GM12891 (cell line): ENCODE measurements around the gene MMP24. TPM values are rescaled to one million over a fixed set of nuclear protein-coding genes. Genes with fewer than 3 reads are reported as not detected.
"Not testable (repeated sequence)": the region's sequence is repeated elsewhere in the genome, so short reads cannot be mapped to it uniquely, and the experiment has no call there.

Experiments
- DNase-seq: peaks from one replicate; pipeline ENCODE4 v3.0.0; 2011; ENCODE audit warnings: low spot score; ENCODE audit not compliant: insufficient read length
- FAIRE-seq: peaks from 2 replicates; lab custom pipeline; 2011; peaks lifted over from hg19 to GRCh38; lab: Jason Lieb, UNC
- PAX5 ChIP-seq: IDR thresholded peaks from 2 replicates; pipeline ENCODE4 v1.6.1; 2011; ENCODE audit warnings: low read length, moderate library complexity, mild to moderate bottlenecking; ENCODE audit not compliant: insufficient read depth, severe bottlenecking
- POLR2A ChIP-seq: IDR thresholded peaks from 2 replicates; pipeline ENCODE4 v1.6.1; 2011; ENCODE audit warnings: low read depth, low read length, control low read depth
- POLR2AphosphoS5 ChIP-seq: IDR thresholded peaks from 2 replicates; pipeline ENCODE4 v1.6.1; 2011; ENCODE audit warnings: low read depth, low read length, control low read depth
- POU2F2 ChIP-seq: IDR thresholded peaks from 2 replicates; pipeline ENCODE4 v1.6.1; 2011; ENCODE audit warnings: low read depth, mild to moderate bottlenecking, control low read depth, low read length, moderate library complexity
- SPI1 ChIP-seq: IDR thresholded peaks from 2 replicates; pipeline ENCODE4 v1.6.1; 2011; ENCODE audit warnings: low read depth, low read length, control low read depth
- TAF1 ChIP-seq: IDR thresholded peaks from 2 replicates; pipeline ENCODE4 v1.6.1; 2011; ENCODE audit warnings: low read depth, low read length, control low read depth
- polyA plus RNA-seq: library from polyadenylated mRNA; unstranded; fragments of >200 nt; gene quantifications from one replicate; pipeline ENCODE4 v1.2.1, GENCODE V29; 2012; ENCODE audit warnings: low read depth, missing spikeins, inconsistent platforms; ENCODE audit not compliant: missing spikeins

Gene MMP24
- polyA plus RNA-seq, result 0.17 TPM

DNA sequence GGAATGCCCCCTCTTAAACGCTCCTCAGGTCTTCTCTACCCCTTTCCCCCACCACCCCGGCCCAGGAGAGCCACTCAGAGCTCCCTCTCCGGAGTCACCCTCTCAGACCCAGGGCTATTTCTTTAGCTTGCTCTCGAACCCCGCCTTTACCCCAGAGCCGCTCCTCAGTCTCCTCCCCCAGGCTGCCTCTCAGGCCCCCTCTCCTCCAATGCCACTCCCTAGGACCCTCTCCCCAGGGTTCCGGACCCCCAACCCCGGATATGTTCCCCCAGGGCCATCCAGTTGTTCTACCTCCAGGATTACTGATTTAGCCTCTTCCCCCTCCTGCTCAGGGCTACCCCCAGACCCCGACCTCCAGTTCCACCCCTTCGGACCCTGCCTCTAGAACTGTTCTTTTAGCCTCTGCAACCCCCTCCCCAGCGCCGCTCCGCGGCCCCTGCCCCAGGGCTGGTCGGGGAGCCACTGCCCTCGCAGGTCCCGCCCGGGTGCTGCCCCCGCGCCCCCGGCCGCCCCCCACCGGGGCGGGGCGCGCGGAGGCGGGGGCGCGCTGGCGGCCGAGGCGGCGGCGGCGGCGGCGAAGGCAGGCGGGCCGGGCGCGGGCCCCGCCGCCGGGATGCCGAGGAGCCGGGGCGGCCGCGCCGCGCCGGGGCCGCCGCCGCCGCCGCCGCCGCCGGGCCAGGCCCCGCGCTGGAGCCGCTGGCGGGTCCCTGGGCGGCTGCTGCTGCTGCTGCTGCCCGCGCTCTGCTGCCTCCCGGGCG is at the start of gene MMP24:
Gene MMP24, plus strand, starts transcription at position 565 of the 758 bp plus-strand sequence. Its CDS starts 49 bp downstream, at position 614.
- FAIRE-seq, result no peak
- no peak for TF ChIP-seq SPI1
- no peak for DNase-seq

DNA sequence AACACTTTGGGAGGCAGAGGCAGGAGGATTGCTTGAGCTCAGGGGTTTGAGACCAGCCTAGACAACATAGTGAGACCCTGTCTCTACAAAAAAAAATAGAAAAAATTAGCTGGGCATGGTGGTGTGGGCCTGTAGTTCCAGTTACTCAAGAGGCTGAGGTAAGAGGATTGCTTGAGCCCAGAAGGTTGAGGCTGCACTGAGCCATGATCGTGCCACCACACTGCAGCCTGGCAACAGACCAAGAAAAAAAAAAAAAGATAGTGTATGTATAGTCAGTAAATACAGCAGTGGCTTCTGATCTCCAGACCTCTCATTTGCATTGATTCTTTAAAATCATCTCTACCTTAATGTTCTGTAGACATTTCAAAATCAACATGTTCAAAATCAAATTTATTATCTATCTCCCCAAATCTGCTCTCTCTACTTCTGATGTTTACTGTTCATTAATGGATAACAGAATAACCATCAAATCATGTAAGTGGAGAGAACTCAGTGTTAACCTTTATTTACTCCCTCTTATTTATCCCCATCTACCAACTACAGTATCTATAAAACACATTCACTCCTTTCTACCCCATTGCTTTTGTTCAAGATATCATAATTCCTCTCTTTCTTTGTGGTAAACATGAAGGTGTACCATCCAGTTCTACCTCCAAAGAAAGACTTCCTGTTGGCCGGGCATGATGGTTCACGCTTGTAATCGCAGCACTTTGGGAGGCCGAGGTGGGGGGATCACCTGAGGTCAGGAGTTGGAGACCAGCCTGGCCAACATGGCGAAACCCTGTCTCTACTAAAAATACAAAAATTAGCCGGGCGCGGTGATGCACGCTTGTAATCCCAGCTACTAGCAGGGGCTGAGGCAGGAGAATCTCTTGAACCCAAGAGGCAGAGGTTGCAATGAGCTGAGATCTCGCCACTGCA is 46.9 kb upstream of the MMP24 start:
- TF ChIP-seq POLR2A, result no peak
- TF ChIP-seq PAX5, result no peak
- no peak for TF ChIP-seq POLR2AphosphoS5
- TF ChIP-seq TAF1, result no peak
- FAIRE-seq (no peak), DNase-seq (no peak)

DNA sequence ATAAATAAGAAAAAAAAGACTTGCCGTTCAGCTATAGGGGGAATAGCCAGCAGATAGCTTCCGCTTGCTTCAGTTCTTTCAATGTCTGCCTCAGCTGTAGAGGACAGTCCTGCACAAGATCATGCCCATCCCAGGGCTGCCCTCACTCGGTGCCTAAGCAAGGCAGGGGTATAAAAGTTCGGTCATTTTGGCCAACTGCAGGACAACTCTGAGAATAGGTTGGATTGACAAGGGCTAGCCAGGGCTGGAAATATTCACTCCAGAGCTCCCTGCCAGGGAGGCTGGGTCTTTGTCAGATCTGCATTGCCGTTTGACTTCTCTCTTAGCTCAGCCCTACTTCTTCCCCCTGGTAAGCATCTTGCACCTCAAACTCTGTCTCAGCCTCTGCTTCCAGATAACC is 46.2 kb upstream of the MMP24 start:
- no peak for FAIRE-seq
- no peak for TF ChIP-seq SPI1
- TF ChIP-seq POLR2A, result no peak
- no peak for TF ChIP-seq TAF1
- no peak for TF ChIP-seq POLR2AphosphoS5
- no peak for TF ChIP-seq PAX5
- no peak for TF ChIP-seq POU2F2
- no peak for DNase-seq

DNA sequence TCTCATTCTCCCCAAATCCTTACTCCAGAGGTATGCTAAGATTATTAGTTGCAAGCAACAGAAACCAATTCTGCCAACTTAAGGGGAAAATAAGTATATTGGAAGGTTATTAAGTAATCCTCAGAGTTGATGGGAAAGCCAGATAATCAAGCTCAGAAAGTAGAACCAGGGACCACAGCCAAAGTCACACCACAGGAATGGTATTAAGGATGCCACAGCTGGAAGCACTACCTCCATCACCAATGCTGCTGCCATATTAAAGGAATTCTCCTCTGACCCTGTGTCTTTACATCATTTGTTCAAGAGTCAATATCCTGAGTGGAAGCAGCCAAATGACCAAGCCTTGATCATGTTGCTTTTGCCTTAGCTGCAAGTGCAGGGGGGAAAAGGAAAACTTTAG is 44.8 kb upstream of the MMP24 start:
- no peak for FAIRE-seq
- no peak for DNase-seq
- no peak for TF ChIP-seq SPI1
- no peak for TF ChIP-seq POLR2AphosphoS5
- no peak for TF ChIP-seq PAX5
- no peak for TF ChIP-seq POU2F2
- TF ChIP-seq TAF1, result no peak
- no peak for TF ChIP-seq POLR2A

DNA sequence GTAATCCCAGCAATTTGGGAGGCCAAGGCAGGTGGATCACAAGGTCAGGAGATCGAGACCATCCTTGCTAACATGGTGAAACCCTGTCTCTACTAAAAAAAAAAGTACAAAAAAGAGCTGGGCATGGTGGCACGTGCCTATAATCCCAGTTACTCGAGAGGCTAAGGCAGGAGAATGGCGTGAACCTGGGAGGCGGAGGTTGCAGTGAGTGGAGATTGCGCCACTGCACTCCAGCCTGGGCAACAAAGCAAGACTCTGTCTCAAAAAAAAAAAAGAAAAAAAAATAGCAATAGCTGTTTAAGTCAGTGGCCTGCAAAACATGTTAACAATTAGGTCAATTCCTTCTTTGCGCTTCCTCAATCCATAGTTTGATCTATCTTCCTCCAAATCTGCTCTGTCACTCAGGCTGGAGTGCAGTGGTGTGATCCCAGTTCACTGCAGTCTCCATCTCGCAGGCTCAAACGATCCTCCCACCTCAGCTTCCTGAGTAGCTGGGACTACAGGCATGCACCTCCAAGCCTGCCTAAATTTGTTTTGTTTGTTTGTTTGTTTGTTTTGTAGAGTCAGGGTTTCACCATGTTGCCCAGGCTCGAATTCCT is 39.7 kb upstream of the MMP24 start:
- not testable (repeated sequence) for FAIRE-seq, DNase-seq

DNA sequence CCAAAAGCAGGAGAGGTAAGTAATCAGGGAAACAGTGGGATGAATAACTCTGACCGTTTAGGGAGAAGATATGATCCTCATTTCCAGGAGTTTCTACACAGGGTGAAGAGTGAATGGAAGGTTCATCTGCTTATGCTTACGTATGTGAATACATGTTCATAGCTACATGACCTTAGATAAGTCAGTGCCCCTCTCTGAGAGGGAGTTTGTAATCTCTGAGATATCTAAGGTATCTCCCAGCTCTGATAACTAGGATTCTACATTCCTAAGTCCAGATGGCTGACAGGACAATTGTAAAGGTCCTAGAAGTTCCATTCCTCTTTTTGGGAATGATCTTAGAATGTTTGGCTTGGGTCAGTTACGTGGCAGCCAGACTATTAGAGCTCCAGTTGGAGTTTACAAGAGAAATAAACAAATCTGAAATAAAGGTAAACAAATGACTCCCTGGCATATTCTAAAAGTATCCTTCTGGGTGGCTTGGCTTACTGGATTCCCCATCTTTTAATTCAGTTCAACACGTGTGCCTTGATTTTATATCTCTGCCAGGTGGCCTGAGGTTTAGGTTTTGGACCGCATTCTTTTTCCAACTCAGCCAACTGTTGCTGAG is 38.8 kb upstream of the MMP24 start:
- no peak for FAIRE-seq
- DNase-seq, result no peak
- TF ChIP-seq POU2F2 (no peak), PAX5 (no peak), TAF1 (no peak), SPI1 (no peak), POLR2AphosphoS5 (no peak), POLR2A (no peak)

DNA sequence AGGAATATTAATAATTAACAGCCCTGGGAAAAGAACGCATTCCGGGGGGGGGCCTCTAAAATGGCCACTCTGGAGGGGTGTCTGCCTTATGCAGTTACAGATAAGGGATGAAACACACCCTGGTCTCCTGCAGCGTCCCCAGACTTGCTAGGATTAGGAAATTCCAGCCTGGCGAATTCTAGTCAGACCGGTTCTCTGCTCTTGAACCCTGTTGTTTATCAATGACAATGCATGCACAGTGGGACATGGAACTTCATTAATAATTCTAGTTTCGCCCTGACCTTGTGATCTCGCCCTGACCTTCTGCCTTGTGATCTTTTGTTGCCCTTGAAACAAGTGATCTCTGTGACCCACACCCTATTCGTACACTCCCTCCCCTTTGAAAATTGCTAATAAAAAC is 37.3 kb upstream of the MMP24 start:
- DNase-seq, FAIRE-seq: not testable (repeated sequence)

DNA sequence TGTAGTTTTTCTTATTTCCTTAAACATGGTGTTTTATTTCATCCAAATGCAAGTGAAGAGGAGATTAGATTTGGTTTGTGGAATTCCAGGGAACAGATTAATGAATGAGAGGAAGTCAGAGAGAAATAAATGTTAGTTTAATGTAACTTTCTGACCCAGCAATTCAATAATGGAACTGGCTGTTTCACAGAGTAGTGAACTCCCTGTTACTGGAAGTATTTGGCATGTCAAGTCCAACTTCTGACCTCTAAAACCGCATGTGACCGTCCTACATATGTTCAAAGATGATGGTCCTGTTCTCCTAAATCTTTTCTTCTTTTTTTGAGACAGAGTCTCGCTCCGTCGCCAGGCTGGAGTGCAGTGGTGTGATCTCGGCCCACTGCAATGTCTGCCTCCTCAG is 35.9 kb upstream of the MMP24 start:
- FAIRE-seq (no peak), DNase-seq (no peak)
- no peak for TF ChIP-seq POLR2AphosphoS5
- TF ChIP-seq POU2F2, result no peak
- TF ChIP-seq POLR2A, result no peak
- TF ChIP-seq SPI1, result no peak
- TF ChIP-seq PAX5, result no peak

DNA sequence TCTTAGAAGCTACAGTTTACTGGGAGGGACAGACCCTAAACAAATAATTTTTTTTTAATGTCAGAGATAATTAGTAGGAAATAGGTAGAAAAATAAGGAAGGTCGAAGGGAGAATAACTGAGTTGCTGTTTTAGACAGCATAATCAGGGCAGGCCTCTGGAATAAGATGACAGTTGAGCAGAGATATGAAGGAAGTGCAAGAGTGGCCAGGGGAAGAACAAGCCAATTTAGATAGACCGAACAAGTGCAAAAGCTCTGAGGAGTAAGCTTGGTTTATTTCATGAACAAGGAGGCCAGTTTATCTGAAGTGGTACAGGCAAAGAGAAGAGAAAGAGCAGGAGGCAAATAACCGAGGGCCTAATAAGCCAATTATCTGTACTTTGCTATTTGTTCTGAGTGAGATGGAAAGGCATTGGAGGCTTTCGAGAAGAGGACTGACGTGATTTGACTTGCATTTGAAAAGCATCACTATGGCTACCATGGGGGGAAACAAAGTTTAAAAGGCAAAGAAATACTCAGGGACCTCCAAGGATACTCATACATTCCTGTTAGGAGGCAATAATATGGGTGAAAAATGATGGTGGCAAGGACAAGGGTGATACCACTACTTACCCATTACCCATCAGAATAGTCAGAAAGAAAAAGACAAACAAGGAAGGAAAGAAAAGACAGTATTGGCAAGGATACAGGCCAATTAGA is 34.9 kb upstream of the MMP24 start:
- TF ChIP-seq POLR2AphosphoS5, result no peak
- no peak for TF ChIP-seq SPI1
- TF ChIP-seq POU2F2, result no peak
- TF ChIP-seq POLR2A, result no peak
- no peak for TF ChIP-seq PAX5
- no peak for TF ChIP-seq TAF1
- DNase-seq (no peak), FAIRE-seq (no peak)
